Heart left ventricle (tissue), 13 donors: ENCODE results near the gene RNF141.

ENCODE experiments used
- CTCF ChIP-seq, 12 donors: fragments of 200-600 bp; sonication (generic) in 4 of 12; IDR thresholded peaks; one replicate each; pipeline versions ENCODE4 v1.5.0 to v1.8.0; 2018 to 2022; ENCODE audit warnings: antibody characterized with exemption in 12 of 12, mild to moderate bottlenecking in 5 of 12
- POLR2A ChIP-seq, 2 donors: fragments of 450-650 bp; IDR thresholded peaks; one replicate each; pipeline ENCODE4 v1.6.1; 2017; ENCODE audit warnings: antibody characterized with exemption in 2 of 2, mild to moderate bottlenecking in 2 of 2, moderate library complexity in 2 of 2
- donor health status: ischemic (EF 13 %, LVEDD 7.1; RV severe dilation, severe dysfunction).
- donor health status: DM: no; HTN: yes; CAD: no.
- donor health status: DM: no; HTN: no; CAD: no.
- donor health status: ischemic (EF 25% LVEDD 6.9; RV normal size, moderate dysfunction).
- donor health status: ischemic (EF 25% LVEDD 5.7; RV mildly dilated, moderate dysfunction).
- donor health status: ischemic (EF 35%, LVEDD 5.7; RV mildly dilated, moderate dysfunction).
- donor health status: nonischemic (EF 11% LVEDD 7.7; RV severe dilation, severe dysfunction).
- donor health status: DM: yes; HTN: yes; CAD: no.
- donor health status: PGD.
- donor health status: ischemic (EF 29% LVEDD 5.4; RV normal size, mild dysfunction).
- donor health status: nonischemic (EF 23%, LVEDD 6.1; RV moderate dilation, normal function).

- TF ChIP-seq CTCF (IDR thresholded peaks at IDR 0.05) = no peak
- TF ChIP-seq POLR2A (IDR thresholded peaks at IDR 0.05) = no peak
Observed at GRCh38 chr11:10499874-10500601, 40.9 kb downstream of the RNF141 start.
